NCI-H2227 (cell line): ENCODE results near the gene UGT1A10.
"Not testable (repeated sequence)": the region's sequence is repeated elsewhere in the genome, so short reads cannot be mapped to it uniquely, and the experiment has no call there.

ENCODE experiments used
- DNase-seq: peaks from one replicate; lab custom pipeline; 2025; ENCODE audit not compliant: unreplicated experiment; lab: John Stamatoyannopoulos, UW

Gene UGT1A10

DNA sequence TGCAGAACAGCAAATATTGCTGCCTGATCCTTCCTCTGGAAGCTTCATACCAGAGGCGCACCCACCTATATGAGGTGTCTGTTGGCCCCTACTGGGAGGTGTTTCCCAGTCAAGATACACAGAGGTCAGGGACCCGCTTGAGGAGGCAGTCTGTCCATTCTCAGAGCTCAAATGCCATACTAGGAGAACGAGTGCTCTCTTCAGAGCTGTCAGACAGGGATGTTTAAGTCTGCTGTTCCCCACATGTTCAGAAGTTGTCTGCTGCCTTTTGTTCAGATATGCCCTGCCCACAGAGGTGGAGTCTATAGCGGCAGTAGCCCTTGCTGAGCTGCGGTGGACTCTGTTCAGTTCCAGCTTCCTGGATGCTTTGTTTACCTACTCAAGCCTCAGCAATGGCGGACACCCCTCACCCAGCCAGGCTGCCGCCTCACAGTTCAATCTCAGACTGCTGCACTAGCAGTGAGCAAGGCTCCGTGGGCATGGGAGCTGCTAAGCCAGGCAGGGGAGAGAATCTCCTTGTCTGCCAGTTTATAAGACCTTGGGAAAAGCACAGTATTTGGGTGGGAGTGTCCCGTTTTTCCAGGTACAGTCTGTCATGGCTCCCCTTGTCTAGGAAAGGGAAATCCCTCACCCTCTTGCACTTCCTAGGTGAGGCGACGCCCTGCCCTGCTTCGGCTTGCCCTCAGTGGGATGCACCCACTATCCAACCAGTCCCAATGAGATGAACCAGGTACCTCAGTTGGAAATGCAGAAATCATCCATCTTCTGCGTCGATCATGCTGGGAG lies 100.8 kb downstream of the UGT1A10 start:
- DNase-seq, result not testable (repeated sequence)

- DNase-seq, result no peak
Observed at GRCh38 chr2:233740870-233741269, 104.6 kb downstream of the UGT1A10 start.

GRCh38 chr2:233743464-233744259 lies 107.4 kb downstream of the UGT1A10 start:
- DNase-seq, result no peak

DNA sequence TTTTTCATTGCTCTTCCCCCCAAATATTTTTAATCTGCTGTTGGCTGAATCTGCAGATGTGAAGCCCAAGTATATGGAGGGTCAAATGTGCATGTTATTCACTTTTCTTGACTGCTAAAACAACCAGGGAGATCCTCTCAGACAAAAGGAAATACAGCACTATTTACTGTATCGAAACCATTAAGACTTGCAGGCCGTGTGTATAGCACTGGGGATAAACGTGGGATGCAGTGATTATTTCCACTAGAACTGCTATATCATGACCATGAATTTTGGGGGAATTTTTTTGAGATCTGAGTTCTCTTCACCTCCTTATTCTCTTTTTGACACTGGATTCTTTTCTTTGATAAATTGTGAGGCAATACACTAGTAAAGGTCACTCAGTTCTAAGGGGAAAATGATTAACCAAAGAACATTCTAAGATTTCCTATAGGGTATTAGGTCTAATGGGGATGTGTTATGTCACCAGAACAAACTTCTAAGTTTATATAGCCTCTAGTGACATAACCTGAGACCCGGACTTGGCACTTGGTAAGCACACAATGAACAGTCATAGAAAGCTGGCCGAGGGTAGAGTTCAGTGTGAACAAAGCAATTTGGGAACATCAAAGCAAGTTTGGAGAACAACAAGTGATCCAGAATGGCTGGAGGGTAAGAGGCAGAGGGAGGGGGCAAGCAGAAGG lies 109.0 kb downstream of the UGT1A10 start:
- DNase-seq, result no peak

- not testable (repeated sequence) for DNase-seq
Observed at GRCh38 chr2:233745838-233746237, 109.6 kb downstream of the UGT1A10 start.

GRCh38 chr2:233746475-233747282 lies 110.4 kb downstream of the UGT1A10 start:
- no peak for DNase-seq

GRCh38 chr2:233747283-233747544 lies 111.0 kb downstream of the UGT1A10 start:
- DNase-seq, result no peak

DNA sequence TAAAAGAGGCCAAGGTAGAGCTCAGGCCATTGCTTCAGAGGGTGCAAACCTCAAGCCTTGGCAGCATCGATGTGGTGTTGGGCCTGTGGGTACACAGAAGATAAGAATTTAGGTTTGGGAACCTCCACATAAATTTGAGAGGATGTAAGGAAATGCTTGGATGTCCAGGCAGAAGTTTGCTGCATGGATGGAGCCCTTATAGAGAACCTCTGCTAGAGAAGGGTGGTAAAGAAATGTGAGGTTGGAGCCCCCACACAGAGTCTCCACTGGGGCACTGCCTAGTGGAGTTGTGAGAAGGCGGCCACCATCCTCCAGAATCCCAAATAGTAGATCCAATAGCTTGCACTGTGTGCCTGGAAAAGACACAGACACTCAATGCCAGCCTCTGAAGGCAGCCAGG lies 114.4 kb downstream of the UGT1A10 start:
- DNase-seq, result not testable (repeated sequence)

DNA sequence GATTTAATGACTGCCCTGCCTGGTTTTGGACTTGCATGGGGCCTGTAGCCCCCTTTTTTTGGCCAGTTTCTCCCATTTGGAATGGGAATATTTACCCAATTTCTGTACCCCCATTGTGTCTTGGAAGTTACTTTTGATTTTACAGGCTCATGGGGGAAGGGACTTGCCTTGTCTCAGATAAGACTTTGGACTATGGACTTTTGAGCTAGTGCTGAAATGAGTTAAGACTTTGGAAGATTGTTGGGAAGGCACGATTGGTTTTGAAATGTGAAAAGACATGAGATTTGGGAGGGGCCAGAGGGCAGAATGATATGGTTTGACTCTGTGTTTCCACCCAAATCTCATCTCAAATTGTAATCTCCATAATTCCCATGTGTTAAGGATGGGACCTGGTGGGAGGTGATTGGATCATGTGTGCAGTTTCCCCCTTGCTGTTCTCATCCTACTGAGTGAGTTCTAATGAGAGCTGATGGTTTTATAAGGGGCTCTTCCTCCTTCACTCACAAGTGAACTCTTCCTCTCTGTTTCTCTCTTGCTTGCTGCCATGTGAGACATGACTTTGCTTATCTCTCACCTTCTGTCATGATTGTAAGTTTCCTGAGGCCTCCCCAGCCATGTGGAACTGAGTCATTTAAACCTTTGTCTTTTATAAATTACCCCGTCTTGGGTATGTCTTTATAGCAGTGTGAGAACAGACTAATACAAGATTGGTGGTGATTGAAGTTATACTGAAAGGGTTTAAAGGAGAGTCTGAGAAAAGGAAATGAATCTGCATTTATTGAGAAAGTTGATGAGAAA lies 115.2 kb downstream of the UGT1A10 start:
- not testable (repeated sequence) for DNase-seq

- no peak for DNase-seq
Observed at GRCh38 chr2:233754872-233755611, 118.8 kb downstream of the UGT1A10 start.

DNA sequence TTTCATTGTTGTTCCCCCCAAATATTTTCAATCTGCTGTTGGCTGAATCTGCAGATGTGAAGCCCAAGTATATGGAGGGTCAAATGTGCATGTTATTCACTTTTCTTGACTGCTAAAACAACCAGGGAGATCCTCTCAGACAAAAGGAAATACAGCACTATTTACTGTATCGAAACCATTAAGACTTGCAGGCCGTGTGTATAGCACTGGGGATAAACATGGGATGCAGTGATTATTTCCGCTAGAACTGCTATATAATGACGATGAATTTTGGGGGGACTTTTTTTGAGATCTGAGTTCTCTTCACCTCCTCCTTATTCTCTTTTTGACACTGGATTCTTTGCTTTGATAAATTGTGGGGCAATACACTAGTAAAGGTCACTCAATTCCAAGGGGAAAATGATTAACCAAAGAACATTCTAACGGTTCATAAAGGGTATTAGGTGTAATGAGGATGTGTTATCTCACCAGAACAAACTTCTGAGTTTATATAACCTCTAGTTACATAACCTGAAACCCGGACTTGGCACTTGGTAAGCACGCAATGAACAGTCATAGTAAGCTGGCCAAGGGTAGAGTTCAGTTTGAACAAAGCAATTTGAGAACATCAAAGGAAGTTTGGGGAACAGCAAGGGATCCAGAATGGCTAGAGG lies 120.3 kb downstream of the UGT1A10 start:
- DNase-seq, result no peak

DNA sequence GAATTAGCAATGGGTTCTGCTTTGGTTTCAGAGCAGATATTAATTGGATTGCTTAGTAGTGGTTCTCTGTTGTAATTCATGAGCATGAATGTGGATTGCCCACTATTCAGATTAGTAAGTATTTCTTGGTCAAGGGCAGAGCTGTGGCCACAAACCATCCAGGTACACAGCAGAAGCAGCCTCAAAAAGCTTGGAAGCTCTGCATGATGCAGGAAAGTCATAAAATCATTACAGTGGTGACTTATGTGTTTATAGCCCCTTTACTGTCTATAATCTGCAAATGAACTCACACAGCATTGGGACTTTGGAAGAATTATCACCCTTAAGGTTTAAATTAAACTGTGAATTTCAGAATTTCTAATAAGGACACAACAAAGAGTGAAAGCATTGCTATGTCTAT lies 121.9 kb downstream of the UGT1A10 start:
- DNase-seq, result no peak

GRCh38 chr2:233758849-233759248 lies 122.6 kb downstream of the UGT1A10 start:
- DNase-seq, result no peak

DNA sequence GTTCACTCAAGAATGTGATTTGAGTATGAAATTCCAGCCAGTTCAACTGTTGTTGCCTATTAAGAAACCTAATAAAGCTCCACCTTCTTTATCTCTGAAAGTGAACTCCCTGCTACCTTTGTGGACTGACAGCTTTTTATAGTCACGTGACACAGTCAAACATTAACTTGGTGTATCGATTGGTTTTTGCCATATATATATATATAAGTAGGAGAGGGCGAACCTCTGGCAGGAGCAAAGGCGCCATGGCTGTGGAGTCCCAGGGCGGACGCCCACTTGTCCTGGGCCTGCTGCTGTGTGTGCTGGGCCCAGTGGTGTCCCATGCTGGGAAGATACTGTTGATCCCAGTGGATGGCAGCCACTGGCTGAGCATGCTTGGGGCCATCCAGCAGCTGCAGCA lies 123.8 kb downstream of the UGT1A10 start, which contains the start of gene UGT1A1:
Gene UGT1A1 (plus strand): TSS at position 228 of the 400 bp plus-strand sequence. CDS start 18 bp downstream, at position 246.
- no peak for DNase-seq

- DNase-seq, result no peak
Observed at GRCh38 chr2:233761040-233761769, 125.0 kb downstream of the UGT1A10 start.

GRCh38 chr2:233764264-233764663 lies 128.0 kb downstream of the UGT1A10 start:
- no peak for DNase-seq

DNA sequence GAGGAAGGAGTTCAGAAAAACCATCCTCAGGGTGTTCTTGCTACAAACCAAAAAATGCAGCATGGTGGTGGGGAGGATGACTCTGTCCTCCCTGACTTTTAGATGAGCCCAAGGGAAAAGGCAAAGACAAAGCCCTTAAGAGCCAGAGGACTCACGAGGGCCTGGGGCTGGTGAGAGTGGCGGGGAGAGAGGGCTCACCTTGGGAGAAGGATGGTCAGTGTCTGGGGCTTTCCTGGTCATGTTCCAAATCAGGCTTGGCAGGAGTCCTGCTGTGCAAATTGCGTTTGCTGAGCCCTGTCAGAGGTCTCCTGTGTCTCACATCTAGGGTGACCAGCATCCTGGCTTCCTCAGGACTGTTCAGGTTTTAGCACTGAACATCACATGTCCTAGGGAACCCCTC lies 128.5 kb downstream of the UGT1A10 start:
- DNase-seq, result no peak

DNA sequence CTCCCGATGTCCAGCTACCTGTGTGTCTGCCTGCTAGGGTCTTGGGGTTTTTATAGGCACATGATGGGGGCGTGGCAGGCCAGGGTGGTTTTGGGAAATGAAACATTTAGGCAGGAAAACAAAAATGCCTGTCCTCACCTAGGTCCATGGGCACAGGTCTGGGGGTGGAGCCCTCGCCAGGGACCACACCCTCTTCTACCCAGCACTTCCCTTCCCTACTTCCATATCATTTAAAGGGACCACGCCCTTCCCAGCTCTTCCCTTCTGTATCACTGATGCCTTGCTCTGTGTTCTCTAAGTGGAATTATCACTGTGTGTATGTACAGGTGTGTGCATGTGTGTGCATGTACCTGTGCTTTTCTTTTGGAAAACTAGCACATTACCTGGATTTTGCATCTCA lies 130.2 kb downstream of the UGT1A10 start:
- no peak for DNase-seq
